Measurements from ENCODE around the gene C14orf39. TPM values are rescaled to one million over a fixed set of nuclear protein-coding genes. Genes with fewer than 3 reads are reported as not detected.
"Not testable (repeated sequence)": the region's sequence is repeated elsewhere in the genome, so short reads cannot be mapped to it uniquely, and the experiment has no call there.

The C14orf39 gene
- total RNA-seq, 1 donor from 2014 or later: not detected

- FAIRE-seq: no peak
- no peak for DNase-seq (ENCODE audit: low spot score in 2 of 2)
Observed at GRCh38 chr14:60495946-60496345, 10.1 kb upstream of the C14orf39 start.

DNA sequence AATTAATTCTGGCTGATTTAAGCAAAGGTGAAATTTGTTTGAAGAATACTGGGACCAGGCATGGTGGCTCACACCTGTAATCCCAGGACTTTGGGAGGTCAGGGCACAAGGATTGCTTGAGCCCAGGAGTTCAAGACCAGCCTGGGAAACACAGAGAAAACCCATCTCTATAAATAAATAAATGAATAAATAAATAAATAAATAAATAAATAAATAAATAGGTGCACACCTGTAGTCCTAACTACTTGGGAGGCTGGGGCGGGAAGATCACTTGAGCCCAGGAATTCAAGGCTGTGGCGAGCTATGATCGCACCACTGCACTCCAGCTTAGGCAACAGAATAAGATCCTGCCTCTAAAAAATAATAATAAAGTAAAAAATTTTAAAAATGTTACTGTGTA is 4.4 kb upstream of the C14orf39 start:
- DNase-seq (ENCODE audit: low spot score in 2 of 2) (no peak), FAIRE-seq (no peak)

- FAIRE-seq (no peak), DNase-seq (ENCODE audit: low spot score in 2 of 2) (no peak)
Observed at GRCh38 chr14:60488175-60488574, 2.3 kb upstream of the C14orf39 start.

GRCh38 chr14:60487211-60487610 is 1.3 kb upstream of the C14orf39 start:
- DNase-seq (ENCODE audit: low spot score in 2 of 2) (no peak), FAIRE-seq (no peak)

DNA sequence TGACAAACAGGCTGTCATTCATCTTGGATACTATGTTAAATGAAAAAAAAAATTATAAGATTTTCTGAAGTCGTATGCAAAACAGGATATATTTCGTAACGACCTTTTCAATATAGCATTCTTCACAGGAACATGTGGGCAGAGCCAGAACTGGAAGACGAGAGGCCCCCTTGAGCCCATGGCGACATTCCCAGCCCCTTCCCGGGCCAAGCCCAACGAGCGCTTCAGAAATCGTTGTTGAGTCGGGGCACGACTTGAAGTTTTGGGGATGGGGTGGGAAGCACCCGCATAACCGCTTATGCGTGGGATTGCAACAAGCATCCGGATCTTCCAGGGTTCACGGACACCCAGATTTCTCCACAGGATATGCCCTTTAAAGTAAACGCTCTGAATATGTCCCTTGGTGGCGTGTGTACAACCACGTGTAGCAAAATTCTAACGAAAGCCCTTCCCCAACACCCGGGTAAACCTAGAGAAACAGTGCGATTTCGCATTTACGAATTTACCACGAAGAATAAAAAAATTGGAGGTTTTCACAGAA is 736 bp downstream of the C14orf39 start:
- DNase-seq (ENCODE audit: low spot score in 2 of 2) (no peak), FAIRE-seq (no peak)

- no peak for DNase-seq (ENCODE audit: low spot score in 2 of 2)
- FAIRE-seq: no peak
Observed at GRCh38 chr14:60482743-60483142, 3.1 kb downstream of the C14orf39 start.

DNA sequence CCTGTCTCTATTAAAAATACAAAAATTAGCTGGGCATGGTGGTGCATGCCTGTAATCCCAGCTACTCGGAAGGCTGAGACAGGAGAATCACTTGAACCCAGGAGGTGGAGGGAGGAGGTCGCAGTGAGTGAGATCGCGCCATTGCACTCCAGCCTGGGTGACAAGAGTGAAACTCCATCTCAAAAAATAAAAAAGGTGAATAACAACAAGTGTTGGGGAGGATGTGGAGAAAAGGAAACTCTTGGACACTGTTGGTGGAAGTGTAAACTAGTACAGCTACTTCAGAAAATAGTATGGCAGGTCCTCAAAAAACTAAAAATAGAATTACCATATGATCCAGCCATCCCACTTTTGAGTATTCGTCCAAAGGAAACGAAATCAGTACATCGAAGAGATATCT is 5.6 kb downstream of the C14orf39 start:
- DNase-seq (ENCODE audit: low spot score in 2 of 2); FAIRE-seq: not testable (repeated sequence)

GRCh38 chr14:60455875-60456274 is 30.0 kb downstream of the C14orf39 start:
- FAIRE-seq: no peak
- no peak for DNase-seq (ENCODE audit: low spot score in 2 of 2)

DNA sequence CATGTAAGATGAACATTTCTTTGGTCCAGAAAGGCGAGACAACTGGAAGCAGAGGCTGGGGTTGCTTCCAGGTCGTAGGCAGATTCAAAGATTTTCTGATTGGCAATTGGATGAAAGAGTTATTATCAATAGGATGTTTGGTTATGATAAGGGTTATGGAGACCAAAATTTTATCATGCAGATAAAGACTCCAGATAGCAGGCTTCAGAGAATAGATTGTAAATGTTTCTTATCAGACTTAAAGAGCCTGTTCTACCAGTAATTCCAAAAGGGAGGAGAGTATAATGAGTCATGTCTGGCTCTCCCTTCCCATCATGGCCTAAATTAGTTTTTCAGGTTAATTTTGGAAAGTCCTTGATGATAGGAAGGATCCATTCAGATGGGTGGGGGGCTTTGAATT is 55.6 kb downstream of the C14orf39 start:
- FAIRE-seq (no peak), DNase-seq (ENCODE audit: low spot score in 2 of 2) (no peak)

GRCh38 chr14:60420050-60420449 is 65.8 kb downstream of the C14orf39 start:
- DNase-seq (ENCODE audit: low spot score in 2 of 2) (no peak), FAIRE-seq (no peak)

DNA sequence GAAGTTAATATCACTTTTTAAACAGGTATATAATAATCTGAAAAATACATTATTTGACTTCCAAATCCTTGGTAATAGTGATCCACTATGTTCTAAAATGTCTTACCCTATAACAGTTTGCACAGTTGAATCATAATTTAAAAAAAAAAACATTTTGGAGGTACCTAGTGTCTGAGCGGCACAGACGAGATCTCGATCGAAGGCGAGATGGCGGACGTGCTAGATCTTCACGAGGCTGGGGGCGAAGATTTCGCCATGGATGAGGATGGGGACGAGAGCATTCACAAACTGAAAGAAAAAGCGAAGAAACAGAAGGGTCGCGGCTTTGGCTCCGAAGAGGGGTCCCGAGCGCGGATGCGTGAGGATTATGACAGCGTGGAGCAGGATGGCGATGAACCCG is 88.3 kb downstream of the C14orf39 start:
- DNase-seq (ENCODE audit: low spot score in 2 of 2); FAIRE-seq: not testable (repeated sequence)

- no peak for FAIRE-seq
Observed at GRCh38 chr14:60396718-60397343, 89.0 kb downstream of the C14orf39 start.

More at GRCh38 chr14:60396718-60397343, 89.0 kb downstream of the C14orf39 start:
- no peak for DNase-seq (ENCODE audit: low spot score in 2 of 2)

Other genes starting within 250 kb of the C14orf39 start
- 67.3 TPM for gene PPM1A, start 236.8 kb downstream of the C14orf39 start, total RNA-seq
- gene SIX6, start 23.1 kb upstream of the C14orf39 start, total RNA-seq: not detected
- 0.41 TPM for gene SIX1, start 163.4 kb upstream of the C14orf39 start, total RNA-seq
- gene SIX4, start 238.3 kb upstream of the C14orf39 start, total RNA-seq: 0.41 TPM
- 76.2 TPM for gene MNAT1, start 248.7 kb upstream of the C14orf39 start, total RNA-seq